Left renal pelvis (tissue), 4 donors: ENCODE measurements around the gene PARVA. TPM values are rescaled to one million over a fixed set of nuclear protein-coding genes. Genes with fewer than 3 reads are reported as not detected.
"Not testable (repeated sequence)": the region's sequence is repeated elsewhere in the genome, so short reads cannot be mapped to it uniquely, and the experiment has no call there.

ENCODE experiments used
- DNase-seq, 4 donors: peaks; one replicate each; pipeline ENCODE4 v3.0.0-alpha.2; 2013; ENCODE audit warnings: low read depth in 4 of 4, low spot score in 3 of 4
- polyA plus RNA-seq, 4 donors: library from polyadenylated mRNA; unstranded; fragments of 120-200 nt; gene quantifications; one replicate each; pipeline ENCODE4 v1.2.1, GENCODE V29; 2013; ENCODE audit not compliant: insufficient read length in 4 of 4

The PARVA gene
- polyA plus RNA-seq, 4 donors: 110 to 170 (median 123) TPM

GRCh38 chr11:12496181-12497025 is 119.0 kb downstream of the PARVA start:
- DNase-seq: no peak

GRCh38 chr11:12497431-12497830 is 120.1 kb downstream of the PARVA start:
- no peak for DNase-seq

- DNase-seq: no peak
Observed at GRCh38 chr11:12499071-12499470, 121.7 kb downstream of the PARVA start.

GRCh38 chr11:12502046-12502445 is 124.7 kb downstream of the PARVA start:
- no peak for DNase-seq

- DNase-seq: no peak
Observed at GRCh38 chr11:12503039-12503484, 125.7 kb downstream of the PARVA start.

- DNase-seq: no peak
Observed at GRCh38 chr11:12503886-12504285, 126.5 kb downstream of the PARVA start.

- no peak for DNase-seq
Observed at GRCh38 chr11:12505183-12505582, 127.8 kb downstream of the PARVA start.

- no peak for DNase-seq
Observed at GRCh38 chr11:12506404-12506921, 129.1 kb downstream of the PARVA start.

GRCh38 chr11:12507391-12507790 is 130.0 kb downstream of the PARVA start:
- no peak for DNase-seq

- DNase-seq: no peak
Observed at GRCh38 chr11:12508151-12508751, 130.9 kb downstream of the PARVA start.

- DNase-seq: no peak
Observed at GRCh38 chr11:12509371-12509770, 132.0 kb downstream of the PARVA start.

GRCh38 chr11:12512132-12512531 is 134.8 kb downstream of the PARVA start:
- no peak for DNase-seq

GRCh38 chr11:12512826-12513395 is 135.5 kb downstream of the PARVA start:
- no peak for DNase-seq

GRCh38 chr11:12516387-12517105 is 139.2 kb downstream of the PARVA start:
- DNase-seq: no peak

GRCh38 chr11:12517306-12517705 is 139.9 kb downstream of the PARVA start:
- DNase-seq: no peak

GRCh38 chr11:12517741-12518140 is 140.4 kb downstream of the PARVA start:
- DNase-seq: no peak

GRCh38 chr11:12518606-12519385 is 141.4 kb downstream of the PARVA start:
- DNase-seq: no peak

- DNase-seq: no peak
Observed at GRCh38 chr11:12520054-12520453, 142.7 kb downstream of the PARVA start.

GRCh38 chr11:12520576-12520975 is 143.2 kb downstream of the PARVA start:
- not testable (repeated sequence) for DNase-seq
